GM10266 (cell line): ENCODE data around the gene ZBED1.
"Not testable (repeated sequence)": the region's sequence is repeated elsewhere in the genome, so short reads cannot be mapped to it uniquely, and the experiment has no call there.

ENCODE experiments used
- DNase-seq: peaks from one replicate; pipeline ENCODE4 v3.0.0; 2012; ENCODE audit errors: extremely low spot score
- CTCF ChIP-seq: IDR thresholded peaks from 2 replicates; pipeline ENCODE4 v1.5.1; 2012; ENCODE audit warnings: mild to moderate bottlenecking, low read depth; ENCODE audit not compliant: control insufficient read depth, insufficient read depth; ENCODE audit errors: missing control alignments

ZBED1 gene

GRCh38 chrX:2542826-2543521, 42.2 kb upstream of the ZBED1 start:
- no peak for TF ChIP-seq CTCF
- DNase-seq = no peak

DNA sequence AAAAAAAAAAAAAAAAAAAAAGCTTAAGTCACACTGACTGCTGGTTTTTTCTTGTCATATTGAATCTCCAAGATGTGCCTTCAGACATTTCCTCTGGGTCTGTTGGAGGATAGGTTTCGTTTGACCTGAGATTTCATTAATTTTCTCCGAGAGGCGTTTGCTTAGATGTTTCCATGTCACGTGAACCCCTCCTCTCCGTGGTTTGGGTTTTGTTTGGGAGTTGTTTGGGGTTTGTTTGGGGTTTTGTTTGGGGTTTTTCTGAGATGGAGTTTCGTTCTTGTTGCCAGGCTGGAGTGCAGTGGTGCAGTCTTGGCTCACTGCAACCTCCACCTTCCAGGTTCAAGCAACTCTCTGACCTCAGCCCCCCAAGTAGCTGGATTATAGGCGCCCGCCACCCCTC, 40.8 kb upstream of the ZBED1 start:
- no peak for TF ChIP-seq CTCF
- no peak for DNase-seq

- DNase-seq = no peak
- TF ChIP-seq CTCF = no peak
These were observed 39.7 kb upstream of the ZBED1 start for GRCh38 chrX:2540426-2540947.

- no peak for TF ChIP-seq CTCF
- no peak for DNase-seq
These were observed 38.8 kb upstream of the ZBED1 start for GRCh38 chrX:2539586-2539985.

- no peak for TF ChIP-seq CTCF
- no peak for DNase-seq
These were observed 37.4 kb upstream of the ZBED1 start for GRCh38 chrX:2538031-2538757.

GRCh38 chrX:2536974-2537373, 36.2 kb upstream of the ZBED1 start:
- no peak for TF ChIP-seq CTCF
- DNase-seq = no peak

DNA sequence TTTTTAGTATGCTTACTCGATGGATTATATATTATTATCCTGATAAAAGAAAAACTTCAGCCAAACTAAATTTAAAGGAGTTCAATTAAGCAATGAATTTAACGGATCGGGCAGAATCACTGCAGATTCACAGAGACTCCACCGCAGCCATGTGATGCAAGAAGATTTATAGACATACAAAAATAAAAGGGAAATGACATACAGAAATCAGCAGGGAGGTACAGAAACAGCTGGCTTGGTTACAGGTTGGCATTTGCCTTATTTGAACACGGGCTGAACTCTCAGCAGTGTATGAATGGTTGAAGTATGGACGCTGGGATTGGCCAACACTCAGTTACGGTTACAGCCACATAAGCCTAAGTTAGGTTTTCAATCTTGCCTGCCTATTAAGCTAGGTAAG, 35.4 kb upstream of the ZBED1 start:
- no peak for DNase-seq
- TF ChIP-seq CTCF = no peak

DNA sequence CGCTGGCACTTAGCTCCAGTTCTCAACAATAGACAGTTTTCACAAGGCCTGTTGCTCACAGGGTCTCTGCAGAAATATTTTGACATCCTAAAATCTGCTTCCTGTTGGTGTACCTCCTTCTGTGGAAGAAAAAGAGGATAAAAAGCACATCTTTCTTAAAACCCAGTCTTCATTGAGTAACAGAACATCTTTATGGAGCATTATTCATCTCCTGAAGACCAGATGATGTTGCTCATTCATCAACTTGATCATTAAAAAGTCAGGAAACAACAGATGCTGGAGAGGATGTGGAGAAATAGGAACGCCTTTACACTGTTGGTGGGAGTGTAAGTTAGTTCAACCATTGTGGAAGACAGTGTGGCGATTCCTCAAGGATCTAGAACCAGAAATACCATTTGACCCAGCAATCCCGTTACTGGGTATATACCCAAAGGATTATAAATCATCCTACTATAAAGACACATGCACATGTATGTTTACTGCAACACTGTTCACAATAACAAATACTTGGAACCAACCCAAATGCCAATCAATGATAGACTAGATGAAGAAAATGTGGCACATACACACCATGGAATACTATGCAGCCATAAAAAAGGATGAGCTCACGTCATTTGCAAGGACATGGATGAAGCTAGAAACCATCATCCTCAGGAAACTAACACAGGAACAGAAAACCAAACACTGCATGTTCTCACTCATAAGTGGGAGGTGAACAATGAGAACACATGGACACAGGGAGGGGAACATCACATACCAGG, 33.7 kb upstream of the ZBED1 start:
- DNase-seq = not testable (repeated sequence)
